H1 (cell line): ENCODE data around the gene ATAD3A. TPM values are rescaled to one million over a fixed set of nuclear protein-coding genes. Genes with fewer than 3 reads are reported as not detected.

Experiments
- CTCF ChIA-PET: fragments of 300-600 bp; sonication (Branson Sonifier 250); formaldehyde crosslinking; loops from one replicate; lab custom pipeline; 2021; ENCODE audit not compliant: partially characterized antibody; lab: Charles Lee
- POLR2A ChIA-PET: fragments of 300-600 bp; sonication (Branson Sonifier 250); formaldehyde crosslinking; loops from one replicate; lab custom pipeline; 2021; ENCODE audit warnings: inconsistent platforms; ENCODE audit not compliant: partially characterized antibody; lab: Charles Lee
- DNase-seq, 2 experiments: peaks; one replicate each; pipeline versions ENCODE4 v3.0.0 to v3.0.0-alpha.2; 2010 to 2022; ENCODE audit warnings: low spot score in 2 of 2, low read depth in 1 of 2, mixed read lengths in 1 of 2
- FAIRE-seq: peaks from 2 replicates; lab custom pipeline; 2011; peaks lifted over from hg19 to GRCh38; lab: Jason Lieb, UNC
- H2AFZ ChIP-seq: 2 replicates; pipeline ENCODE4 v1.8.1; 2012; ENCODE audit warnings: low read length, inconsistent platforms
- H2AK5ac ChIP-seq: 2 replicates; pipeline ENCODE4 v1.6.1; 2013; ENCODE audit warnings: low read depth, low read length
- H2BK120ac ChIP-seq: replicated peaks from 2 replicates; pipeline ENCODE3; 2013; ENCODE audit warnings: low read depth, low read length, inconsistent platforms
- H2BK12ac ChIP-seq: 2 replicates; pipeline ENCODE4 v1.6.1; 2013; ENCODE audit warnings: low read depth, low read length
- H2BK15ac ChIP-seq: 2 replicates; pipeline ENCODE4 v1.6.1; 2013; ENCODE audit warnings: low read length
- H2BK20ac ChIP-seq: 2 replicates; pipeline ENCODE4 v1.6.1; 2013; ENCODE audit warnings: low read length
- H2BK5ac ChIP-seq: 2 replicates; pipeline ENCODE4 v1.6.1; 2013; ENCODE audit warnings: low read depth, low read length
- H3K14ac ChIP-seq: 2 replicates; pipeline ENCODE4 v1.6.1; 2013; ENCODE audit warnings: inconsistent platforms; ENCODE audit not compliant: insufficient read length
- H3K18ac ChIP-seq: 2 replicates; pipeline ENCODE4 v1.6.1; 2013; ENCODE audit warnings: low read length; ENCODE audit errors: extremely low read depth
- H3K23ac ChIP-seq: 2 replicates; pipeline ENCODE4 v1.6.1; 2013; ENCODE audit warnings: inconsistent platforms; ENCODE audit not compliant: insufficient read length
- H3K23me2 ChIP-seq: 2 replicates; pipeline ENCODE4 v1.6.1; 2013; ENCODE audit warnings: low read depth, low read length
- H3K27ac ChIP-seq: 2 replicates; pipeline ENCODE4 v1.6.1; 2011; ENCODE audit warnings: low read depth, low read length, inconsistent platforms
- H3K27me3 ChIP-seq, 4 experiments: replicated peaks in 1 of 4; 1 replicate in 1 of 4; 2 replicates in 3 of 4; pipeline versions ENCODE4 v1.6.1 to v1.8.1; 2011 to 2013; ENCODE audit warnings: low read length in 3 of 4, mild to moderate bottlenecking in 3 of 4, inconsistent platforms in 2 of 4, mixed read lengths in 2 of 4, moderate library complexity in 1 of 4; ENCODE audit not compliant: control insufficient read depth in 3 of 4, insufficient read depth in 3 of 4; ENCODE audit errors: extremely low read depth in 1 of 4
- H3K36me3 ChIP-seq, 4 experiments: 2 replicates each; pipeline versions ENCODE4 v1.6.1 to v1.8.1; 2011 to 2013; ENCODE audit warnings: mild to moderate bottlenecking in 4 of 4, low read length in 3 of 4, moderate library complexity in 2 of 4, control low read depth in 1 of 4, inconsistent platforms in 1 of 4; ENCODE audit not compliant: insufficient read depth in 4 of 4, control insufficient read depth in 2 of 4
- H3K4ac ChIP-seq: replicated peaks from 2 replicates; pipeline ENCODE3; 2013; ENCODE audit warnings: low read length, low read depth, mixed read lengths, inconsistent platforms; ENCODE audit not compliant: insufficient read length
- H3K4me1 ChIP-seq, 4 experiments: replicated peaks in 1 of 4; 1 replicate in 1 of 4; 2 replicates in 3 of 4; pipeline versions ENCODE4 v1.6.1 to v1.8.1; 2011 to 2013; ENCODE audit warnings: low read length in 3 of 4, inconsistent platforms in 2 of 4, mixed read lengths in 1 of 4; ENCODE audit not compliant: insufficient read depth in 4 of 4, control insufficient read depth in 3 of 4
- H3K4me2 ChIP-seq, 2 experiments: 2 replicates each; pipeline versions ENCODE4 v1.6.1 to v1.8.1; 2011 to 2013; ENCODE audit warnings: low read depth in 2 of 2, low read length in 2 of 2, control low read depth in 1 of 2, inconsistent platforms in 1 of 2, mild to moderate bottlenecking in 1 of 2; ENCODE audit not compliant: insufficient read depth in 1 of 2
- H3K4me3 ChIP-seq, 4 experiments: fragments of 200-600, 300-600 bp in 1 of 4; sonication (generic), shearing (Covaris generic), sonication (Bioruptor Twin) in 1 of 4; 2 replicates each; pipeline versions ENCODE4 v1.5.1 to v1.8.1; 2011 to 2016; ENCODE audit warnings: low read length in 4 of 4, low read depth in 3 of 4, control low read depth in 2 of 4, inconsistent platforms in 2 of 4, mild to moderate bottlenecking in 2 of 4, mixed read lengths in 1 of 4, moderate library complexity in 1 of 4; ENCODE audit not compliant: insufficient read depth in 2 of 4; ENCODE audit errors: extremely low read depth in 1 of 4
- H3K56ac ChIP-seq: replicated peaks from 2 replicates; pipeline ENCODE3; 2013; ENCODE audit warnings: low read depth, mild to moderate bottlenecking, mixed read lengths, low read length, inconsistent platforms; ENCODE audit not compliant: insufficient read length
- H3K79me1 ChIP-seq: 2 replicates; pipeline ENCODE4 v1.6.1; 2013; ENCODE audit warnings: low read depth, low read length, control low read depth
- H3K79me2 ChIP-seq, 2 experiments: 2 replicates each; pipeline versions ENCODE4 v1.6.1 to v1.8.1; 2012 to 2013; ENCODE audit warnings: low read length in 2 of 2, mild to moderate bottlenecking in 2 of 2, inconsistent platforms in 1 of 2; ENCODE audit not compliant: insufficient read depth in 2 of 2, control insufficient read depth in 1 of 2
- H3K9ac ChIP-seq, 4 experiments: replicated peaks in 1 of 4; 1 replicate in 1 of 4; 2 replicates in 3 of 4; pipeline versions ENCODE4 v1.6.1 to v1.8.1; 2011 to 2013; ENCODE audit warnings: low read depth in 3 of 4, low read length in 3 of 4, control low read depth in 2 of 4, mild to moderate bottlenecking in 2 of 4, moderate library complexity in 2 of 4, inconsistent platforms in 1 of 4; ENCODE audit errors: extremely low read depth in 1 of 4
- H3K9me3 ChIP-seq, 2 experiments: 2 replicates each; pipeline versions ENCODE4 v1.6.1 to v1.8.1; 2012 to 2013; ENCODE audit warnings: mild to moderate bottlenecking in 2 of 2, moderate library complexity in 2 of 2, control low read depth in 1 of 2, inconsistent platforms in 1 of 2, low read depth in 1 of 2, low read length in 1 of 2, mixed read lengths in 1 of 2; ENCODE audit not compliant: insufficient read depth in 2 of 2
- H4K20me1 ChIP-seq, 2 experiments: replicated peaks in 1 of 2; 2 replicates each; pipeline versions ENCODE3 to v1.8.1; 2011 to 2013; ENCODE audit warnings: inconsistent platforms in 2 of 2, low read length in 2 of 2, mild to moderate bottlenecking in 1 of 2; ENCODE audit not compliant: insufficient read depth in 2 of 2, control insufficient read depth in 1 of 2
- H4K5ac ChIP-seq: 2 replicates; pipeline ENCODE4 v1.6.1; 2013; ENCODE audit warnings: low read length, low read depth, mixed read lengths, inconsistent platforms; ENCODE audit not compliant: insufficient read length
- H4K8ac ChIP-seq: 2 replicates; pipeline ENCODE4 v1.8.0; 2013; ENCODE audit warnings: mild to moderate bottlenecking, moderate library complexity, low read length, inconsistent platforms; ENCODE audit not compliant: insufficient read depth; ENCODE audit errors: extremely low read depth
- H4K91ac ChIP-seq: replicated peaks from 2 replicates; pipeline ENCODE3; 2013; ENCODE audit warnings: low read length, mixed read lengths, inconsistent platforms; ENCODE audit not compliant: insufficient read length
- POLR2AphosphoS5 ChIP-seq: IDR thresholded peaks from 2 replicates; pipeline ENCODE4 v1.6.1; 2011; ENCODE audit warnings: low read depth, low read length
- RBBP5 ChIP-seq: IDR thresholded peaks from 2 replicates; pipeline ENCODE4 v1.7.1; 2012; ENCODE audit warnings: low read depth, mild to moderate bottlenecking, inconsistent platforms, low read length, moderate library complexity, borderline replicate concordance
- WGBS, 2 experiments: shearing (Covaris generic) in 1 of 2; methylation state at CpG; one replicate each; pipeline versions ENCODE4 v1.1.6 to v1.1.7; 2013 to 2015; ENCODE audit warnings: low lambda C conversion rate in 2 of 2, mixed read lengths in 2 of 2, inconsistent platforms in 1 of 2, low coverage in 1 of 2, missing lambda C conversion rate in 1 of 2; ENCODE audit not compliant: insufficient replicate concordance in 2 of 2, insufficient coverage in 1 of 2, insufficient read length in 1 of 2; ENCODE audit errors: extremely low coverage in 1 of 2, missing lambda C conversion rate in 1 of 2; 5-methylcytosine and 5-hydroxymethylcytosine counted together
- polyA plus RNA-seq, 7 experiments: library from polyadenylated mRNA; depleted of rRNA in 3 of 7; stranded (reverse) in 5 of 7; unstranded in 2 of 7; fragments of >200 nt in 5 of 7; fragments of 200-250 nt in 2 of 7; gene quantifications; 1 replicate in 5 of 7; 2 replicates in 1 of 7; 4 replicates in 1 of 7; pipeline versions ENCODE4 v1.2.1 to v1.2.3, GENCODE V29; 2011 to 2013; ENCODE audit warnings: missing spikeins in 2 of 7, mixed read lengths in 2 of 7
- total RNA-seq: library from RNA; stranded (reverse); fragmentation: NEBNext Ultra II Directional; extraction: Animal tissue kit (Norgen Biotek cat#: 25700); gene quantifications from 2 replicates; pipeline ENCODE4 v1.2.1, GENCODE V29; 2021

ATAD3A gene
- total and polyA plus RNA-seq, 2 of the 8 experiments (the other 6 are each of a cell fraction or from before 2014, with no cell fraction given) = 28.3 to 64.7 TPM

GRCh38 chr1:1547011-1547410 lies 35.0 kb downstream of the ATAD3A start:
- Histone ChIP-seq H3K27me3 (no peaks in the 10 kb centered on the region), H2BK5ac (no peak overlapping the region), H3K4me3 (no peak overlapping the region), H4K91ac (no peak overlapping the region), H2AFZ (no peak overlapping the region), H3K56ac (no peak overlapping the region), H4K8ac (no peak overlapping the region), H4K20me1 (peaks cover 15 to 24% of the 10 kb centered on the region in 2 experiments), H3K79me1 (peaks cover 11% of the 10 kb centered on the region), H2AK5ac (no peak overlapping the region), H3K23ac (no peak overlapping the region), H3K4me1 (no peaks in the 10 kb centered on the region; a peak in 1 of 7 replicates), H3K14ac (no peak overlapping the region), H3K4me2 (no peak overlapping the region), H3K23me2 (no peaks in the 10 kb centered on the region), H3K18ac (no peak overlapping the region), H3K27ac (no peak overlapping the region), H3K9ac (no peak overlapping the region), H3K79me2 (peaks cover 0 to 9% of the 10 kb centered on the region in 2 experiments; a peak in 1 of 4 replicates), H2BK20ac (no peak overlapping the region), H2BK15ac (no peak overlapping the region), H3K36me3 (peaks cover 0 to 15% (median 7%) of the 10 kb centered on the region in 4 experiments; a peak in 3 of 8 replicates), H2BK120ac (no peak overlapping the region), H2BK12ac (no peak overlapping the region), H4K5ac (no peak overlapping the region), H3K4ac (no peak overlapping the region), H3K9me3 (no peaks in the 10 kb centered on the region)
- WGBS, 2 experiments = 92% methylated on average over 8 of the region's 9 CpGs; no CpG with 5 or more reads in 1 of the 2 experiments
- FAIRE-seq (no peak), DNase-seq (no peak)
- CTCF ChIA-PET = interaction anchor here (0.8 to 1.7 kb wide), 7 partner anchors 9 to 70 kb away, joined by 3 to 6 read pairs (median 3); no protein-coding TSS in a partner anchor
- POLR2A ChIA-PET = interaction anchor here (1.8 to 23.0 kb wide), 2 partner anchors 10 to 17 kb away, joined by 6 to 367 read pairs; no protein-coding TSS in a partner anchor
- TF ChIP-seq RBBP5 (no peak), POLR2AphosphoS5 (no peak)
